CD14-positive monocyte (primary cell): ENCODE results near the gene CA10. TPM values are rescaled to one million over a fixed set of nuclear protein-coding genes. Genes with fewer than 3 reads are reported as not detected.

Experiments
- DNase-seq, 3 donors: peaks; one replicate each; pipeline ENCODE4 v3.0.0-alpha.2; 2011 to 2022
- H2AFZ ChIP-seq: 2 replicates; pipeline ENCODE4 v1.6.0; 2012; ENCODE audit warnings: mild to moderate bottlenecking, low read depth, low read length, inconsistent platforms; ENCODE audit not compliant: insufficient read depth, poor library complexity, severe bottlenecking
- H3K27ac ChIP-seq, 2 donors: 1 replicate in 1 of 2; 2 replicates in 1 of 2; pipeline ENCODE4 v1.5.1; 2012 to 2013; ENCODE audit warnings: low read length in 2 of 2, control low read depth in 1 of 2, inconsistent platforms in 1 of 2, low read depth in 1 of 2, mild to moderate bottlenecking in 1 of 2
- H3K27me3 ChIP-seq, 2 donors: one replicate each; pipeline versions ENCODE4 v1.6.0 to v1.6.1; 2011 to 2013; ENCODE audit warnings: low read length in 2 of 2; ENCODE audit not compliant: control insufficient read depth in 2 of 2, insufficient read depth in 2 of 2
- H3K36me3 ChIP-seq, 2 donors: replicated peaks in 1 of 2; 1 replicate in 1 of 2; 2 replicates in 1 of 2; pipeline versions ENCODE4 v1.5.1 to v1.6.1; 2012 to 2013; ENCODE audit warnings: low read length in 2 of 2, control low read depth in 1 of 2, inconsistent platforms in 1 of 2, mild to moderate bottlenecking in 1 of 2; ENCODE audit not compliant: insufficient read depth in 2 of 2, control insufficient read depth in 1 of 2
- H3K4me1 ChIP-seq, 2 donors: 1 replicate in 1 of 2; 2 replicates in 1 of 2; pipeline versions ENCODE4 v1.5.1 to v1.6.1; 2012 to 2013; ENCODE audit warnings: low read length in 2 of 2, control low read depth in 1 of 2, inconsistent platforms in 1 of 2, mild to moderate bottlenecking in 1 of 2, moderate library complexity in 1 of 2; ENCODE audit not compliant: insufficient read depth in 2 of 2, control insufficient read depth in 1 of 2
- H3K4me2 ChIP-seq: replicated peaks from 2 replicates; pipeline ENCODE3; 2012; ENCODE audit warnings: low read length, moderate library complexity, mild to moderate bottlenecking; ENCODE audit not compliant: poor library complexity, severe bottlenecking; ENCODE audit errors: extremely low read depth
- H3K4me3 ChIP-seq, 3 experiments: fragments of 200-600 bp in 1 of 3; sonication (generic) in 1 of 3; replicated peaks in 1 of 3; 1 replicate in 2 of 3; 2 replicates in 1 of 3; pipeline ENCODE4 v1.5.1; 2011 to 2013; ENCODE audit warnings: low read length in 3 of 3, mild to moderate bottlenecking in 3 of 3, control low read depth in 2 of 3, low read depth in 2 of 3, inconsistent platforms in 1 of 3, moderate library complexity in 1 of 3
- H3K79me2 ChIP-seq: 2 replicates; pipeline ENCODE4 v1.6.0; 2012; ENCODE audit warnings: mild to moderate bottlenecking, control low read depth, inconsistent platforms, low read length, moderate library complexity; ENCODE audit not compliant: insufficient read depth
- H3K9ac ChIP-seq: 2 replicates; pipeline ENCODE4 v1.6.0; 2017; ENCODE audit warnings: low read length, mild to moderate bottlenecking; ENCODE audit not compliant: insufficient read depth, poor library complexity, severe bottlenecking
- H3K9me3 ChIP-seq, 2 donors: replicated peaks in 1 of 2; 1 replicate in 1 of 2; 2 replicates in 1 of 2; pipeline versions ENCODE4 v1.5.1 to v1.6.1; 2012 to 2013; ENCODE audit warnings: low read length in 2 of 2, control low read depth in 1 of 2; ENCODE audit not compliant: control insufficient read depth in 1 of 2, insufficient read depth in 1 of 2
- H4K20me1 ChIP-seq: 2 replicates; pipeline ENCODE4 v1.6.0; 2012; ENCODE audit warnings: mild to moderate bottlenecking, low read length, control low read depth, moderate library complexity; ENCODE audit not compliant: insufficient read depth
- H3K27ac Mint-ChIP-seq, 7 donors: one replicate each; pipeline ENCODE4 v1.8.0; 2020; ENCODE audit warnings: mild to moderate bottlenecking in 7 of 7, mixed read lengths in 7 of 7, moderate library complexity in 6 of 7, inconsistent platforms in 2 of 7
- H3K27me3 Mint-ChIP-seq, 3 donors: one replicate each; pipeline ENCODE4 v1.8.0; 2021 to 2022; ENCODE audit warnings: low read depth in 3 of 3, mild to moderate bottlenecking in 3 of 3, mixed read lengths in 3 of 3, moderate library complexity in 3 of 3, inconsistent platforms in 1 of 3
- H3K36me3 Mint-ChIP-seq, 2 donors: one replicate each; pipeline ENCODE4 v1.8.0; 2020; ENCODE audit warnings: mixed read lengths in 2 of 2, inconsistent platforms in 1 of 2, mild to moderate bottlenecking in 1 of 2
- H3K4me1 Mint-ChIP-seq: one replicate; pipeline ENCODE4 v1.8.0; 2020; ENCODE audit warnings: mild to moderate bottlenecking, mixed read lengths
- H3K4me3 Mint-ChIP-seq, 2 donors: one replicate each; pipeline ENCODE4 v1.8.0; 2020; ENCODE audit warnings: mild to moderate bottlenecking in 2 of 2, mixed read lengths in 2 of 2, moderate library complexity in 1 of 2
- H3K9me3 Mint-ChIP-seq, 7 donors: one replicate each; pipeline ENCODE4 v1.8.0; 2020 to 2022; ENCODE audit warnings: mixed read lengths in 7 of 7, mild to moderate bottlenecking in 6 of 7, moderate library complexity in 6 of 7, inconsistent platforms in 2 of 7
- CTCF ChIP-seq: fragments of 200-600 bp; IDR thresholded peaks from one replicate; pipeline ENCODE4 v1.8.0; 2022; ENCODE audit warnings: antibody characterized with exemption, mild to moderate bottlenecking
- WGBS: methylation state at CpG from one replicate; pipeline ENCODE4 v1.1.5; 2013; ENCODE audit warnings: missing lambda C conversion rate; ENCODE audit not compliant: insufficient coverage; 5-methylcytosine and 5-hydroxymethylcytosine counted together
- intact Hi-C, 2 donors: fragments of 100-400 bp; cut with micrococcal nuclease; formaldehyde crosslinking; loops; one replicate each; pipeline versions ENCODE4 v1.15.0 to v1.15.1; 2023
- polyA plus RNA-seq, 3 donors: library from polyadenylated mRNA; depleted of rRNA in 1 of 3; unstranded in 2 of 3; stranded (reverse) in 1 of 3; fragments of 300-500 nt in 2 of 3; fragments of >200 nt in 1 of 3; fragmentation: Illumina TruSeq in 2 of 3; gene quantifications; 1 replicate in 2 of 3; 2 replicates in 1 of 3; pipeline ENCODE4 v1.2.3, GENCODE V29; 2012 to 2021

The CA10 gene
- polyA plus RNA-seq, 3 donors, result not detected

GRCh38 chr17:51914577-51914976, 243.9 kb downstream of the CA10 start:
- Mint-ChIP-seq H3K27ac (no peak overlapping the region), H3K9me3 (no peaks in the 10 kb centered on the region), H3K4me3 (no peak overlapping the region), H3K4me1 (no peaks in the 10 kb centered on the region), H3K27me3 (peaks cover 0 to 2% (median 0%) of the 10 kb centered on the region in 3 donors), H3K36me3 (no peaks in the 10 kb centered on the region)
- H3K79me2 ChIP-seq, result no peaks in the 10 kb centered on the region
- H3K9me3 ChIP-seq, result no peaks in the 10 kb centered on the region
- intact Hi-C loops, result no loop called here
- H3K27me3 ChIP-seq, result no peaks in the 10 kb centered on the region
- no peak overlapping the region for H3K27ac ChIP-seq
- H3K36me3 ChIP-seq, result no peaks in the 10 kb centered on the region
- no peak for DNase-seq
- H3K9ac ChIP-seq, result no peak overlapping the region
- H2AFZ ChIP-seq, result no peak overlapping the region
- no peaks in the 10 kb centered on the region for H4K20me1 ChIP-seq
- no peak for TF ChIP-seq CTCF
- H3K4me3 ChIP-seq, result no peak overlapping the region
- H3K4me2 ChIP-seq, result no peak overlapping the region
- H3K4me1 ChIP-seq, result no peaks in the 10 kb centered on the region

- TF ChIP-seq CTCF, result no peak
- no peak overlapping the region for H3K9ac ChIP-seq
- no peak for DNase-seq
- no peaks in the 10 kb centered on the region for H3K36me3 ChIP-seq
- WGBS, result 44% methylated on average over 2 of the region's 4 CpGs
- no peak overlapping the region for H3K27ac Mint-ChIP-seq
- H3K9me3 ChIP-seq, result no peaks in the 10 kb centered on the region
- H2AFZ ChIP-seq, result no peak overlapping the region
- no peaks in the 10 kb centered on the region for H3K9me3 Mint-ChIP-seq
- intact Hi-C loops, result no loop called here
- no peak overlapping the region for H3K27ac ChIP-seq
- H3K4me1 ChIP-seq, result no peaks in the 10 kb centered on the region
- H3K4me3 Mint-ChIP-seq, result no peak overlapping the region
- no peak overlapping the region for H3K4me3 ChIP-seq
- no peaks in the 10 kb centered on the region for H3K36me3 Mint-ChIP-seq
- no peaks in the 10 kb centered on the region for H3K27me3 ChIP-seq
- H3K4me2 ChIP-seq, result no peak overlapping the region
- H3K27me3 Mint-ChIP-seq, result peaks cover 0 to 2% (median 0%) of the 10 kb centered on the region in 3 donors
- no peaks in the 10 kb centered on the region for H3K79me2 ChIP-seq
- H3K4me1 Mint-ChIP-seq, result no peaks in the 10 kb centered on the region
- no peaks in the 10 kb centered on the region for H4K20me1 ChIP-seq
Measured at GRCh38 chr17:51913491-51914205, 244.9 kb downstream of the CA10 start.
